Thoracic aorta (tissue), 2 donors: ENCODE data around the gene ISCA1. TPM values are rescaled to one million over a fixed set of nuclear protein-coding genes. Genes with fewer than 3 reads are reported as not detected.

Experiments used
- ATAC-seq: fragments of 150-250 bp; one replicate; pipeline ENCODE4 v1.8.0; 2017; ENCODE audit warnings: low read depth; ENCODE audit not compliant: insufficient number of reproducible peaks, low FRiP score
- DNase-seq: peaks from one replicate; pipeline ENCODE4 v3.0.0-alpha.2; 2020; ENCODE audit warnings: low spot score
- H3K27ac ChIP-seq, 2 donors: fragments of 200-600 bp; sonication (generic); 1 replicate in 1 of 2; 2 replicates in 1 of 2; pipeline ENCODE4 v1.5.1; 2016; ENCODE audit warnings: mild to moderate bottlenecking in 2 of 2, moderate library complexity in 2 of 2
- H3K27me3 ChIP-seq: fragments of 200-600 bp; sonication (generic); replicated peaks from 2 replicates; pipeline ENCODE4 v1.6.0; 2016; ENCODE audit warnings: mild to moderate bottlenecking; ENCODE audit not compliant: insufficient read depth
- H3K36me3 ChIP-seq: fragments of 200-600 bp; sonication (generic); one replicate; pipeline ENCODE4 v1.5.1; 2016
- H3K4me1 ChIP-seq, 2 donors: fragments of 200-600 bp; sonication (generic); 1 replicate in 1 of 2; 2 replicates in 1 of 2; pipeline versions ENCODE4 v1.5.1 to v1.6.0; 2016; ENCODE audit warnings: low read depth in 2 of 2, mild to moderate bottlenecking in 1 of 2; ENCODE audit not compliant: control insufficient read depth in 1 of 2
- H3K4me3 ChIP-seq: fragments of 200-600 bp; sonication (generic); 2 replicates; pipeline ENCODE4 v1.5.1; 2016; ENCODE audit warnings: mild to moderate bottlenecking
- H3K9me3 ChIP-seq: fragments of 200-600 bp; sonication (generic); 2 replicates; pipeline ENCODE4 v1.5.1; 2016
- CTCF ChIP-seq: fragments of 200-600 bp; sonication (generic); IDR thresholded peaks from one replicate; pipeline ENCODE4 v1.5.1; 2019; ENCODE audit warnings: antibody characterized with exemption
- total RNA-seq, 2 donors: library from RNA; depleted of rRNA; stranded (reverse); fragments of >200 nt; gene quantifications; one replicate each; pipeline versions ENCODE4 v1.1.0 to v1.2.3, GENCODE V29; 2016

Gene ISCA1
- total RNA-seq, 2 donors from 2014 or later: 25.9 to 37.9 TPM

- Histone ChIP-seq H3K27me3 (no peaks in the 10 kb centered on the region), H3K36me3 (no peaks in the 10 kb centered on the region), H3K27ac (no peak overlapping the region), H3K4me1 (peaks cover 11 to 17% of the 10 kb centered on the region in 2 donors), H3K4me3 (no peak overlapping the region), H3K9me3 (no peaks in the 10 kb centered on the region)
- ATAC-seq (no peak), DNase-seq (no peak)
- no peak for TF ChIP-seq CTCF
These were observed 2.9 kb upstream of the ISCA1 start for GRCh38 chr9:86285261-86285660.

- DNase-seq (peak; percentile 8), ATAC-seq (peak; percentile 44)
- Histone ChIP-seq H3K4me3 (peak overlapping the region; percentile 82), H3K9me3 (no peaks in the 10 kb centered on the region), H3K4me1 (peaks cover 15 to 23% of the 10 kb centered on the region in 2 donors), H3K27ac (peak overlapping the region; percentile 90 to 91), H3K36me3 (no peaks in the 10 kb centered on the region), H3K27me3 (no peaks in the 10 kb centered on the region)
- no peak for TF ChIP-seq CTCF
These were observed 719 bp upstream of the ISCA1 start for GRCh38 chr9:86282979-86283535.

- peak; percentile 4 for ATAC-seq
- peaks cover 15 to 23% of the 10 kb centered on the region in 2 donors for H3K4me1 ChIP-seq
- TF ChIP-seq CTCF: no peak
These were observed 703 bp downstream of the ISCA1 start for GRCh38 chr9:86281593-86282076.

GRCh38 chr9:86280580-86280979, 1.8 kb downstream of the ISCA1 start:
- H3K4me3 ChIP-seq: no peak overlapping the region

More at GRCh38 chr9:86281593-86282076, 703 bp downstream of the ISCA1 start:
- no peak for DNase-seq
- H3K36me3 ChIP-seq: no peaks in the 10 kb centered on the region
- peak overlapping the region; percentile 82 for H3K4me3 ChIP-seq
- no peaks in the 10 kb centered on the region for H3K27me3 ChIP-seq
- H3K9me3 ChIP-seq: no peaks in the 10 kb centered on the region
- peak overlapping the region; percentile 90 to 91 for H3K27ac ChIP-seq

GRCh38 chr9:86279839-86280238, 2.5 kb downstream of the ISCA1 start:
- ATAC-seq (no peak), DNase-seq (no peak)

More at GRCh38 chr9:86280580-86280979, 1.8 kb downstream of the ISCA1 start:
- DNase-seq: no peak
- Histone ChIP-seq H3K36me3 (no peaks in the 10 kb centered on the region), H3K9me3 (no peaks in the 10 kb centered on the region), H3K27ac (no peak overlapping the region), H3K27me3 (no peaks in the 10 kb centered on the region), H3K4me1 (peaks cover 15 to 25% of the 10 kb centered on the region in 2 donors)
- no peak for ATAC-seq
- no peak for TF ChIP-seq CTCF

More at GRCh38 chr9:86279839-86280238, 2.5 kb downstream of the ISCA1 start:
- Histone ChIP-seq H3K4me1 (peaks cover 15 to 33% of the 10 kb centered on the region in 2 donors), H3K4me3 (no peak overlapping the region), H3K27me3 (no peaks in the 10 kb centered on the region), H3K27ac (no peak overlapping the region), H3K36me3 (no peaks in the 10 kb centered on the region), H3K9me3 (no peaks in the 10 kb centered on the region)
- TF ChIP-seq CTCF: no peak
